Neural cell (in vitro differentiated cells): Measurements from ENCODE around the gene ZNF821. TPM values are rescaled to one million over a fixed set of nuclear protein-coding genes. Genes with fewer than 3 reads are reported as not detected.

Source experiments
- H2AFZ ChIP-seq: fragments of 200-600, 300-800 bp; sonication (generic), shearing (Covaris generic); 2 replicates; pipeline ENCODE4 v1.6.0; 2014; ENCODE audit warnings: low read depth, mild to moderate bottlenecking, antibody characterized with exemption, low read length, moderate library complexity
- H3F3A ChIP-seq: fragments of 200-600 bp; shearing (Covaris generic); 2 replicates; pipeline ENCODE4 v1.6.1; 2016; ENCODE audit warnings: mild to moderate bottlenecking, moderate library complexity, mixed read lengths, antibody characterized with exemption, low read length; ENCODE audit not compliant: insufficient read depth, poor library complexity, severe bottlenecking
- H3K27ac ChIP-seq: fragments of 200-600, 300-800 bp; sonication (generic), shearing (Covaris generic); 2 replicates; pipeline ENCODE4 v1.5.1; 2014; ENCODE audit warnings: mild to moderate bottlenecking, low read length, moderate library complexity
- H3K27me3 ChIP-seq: fragments of 300-800, 200-600 bp; sonication (generic), shearing (Covaris generic); 2 replicates; pipeline ENCODE4 v1.6.0; 2014; ENCODE audit warnings: mild to moderate bottlenecking, low read depth, low read length, moderate library complexity; ENCODE audit not compliant: insufficient read depth
- H3K36me3 ChIP-seq: fragments of 300-800, 200-600 bp; sonication (generic), shearing (Covaris generic); 2 replicates; pipeline ENCODE4 v1.5.1; 2014; ENCODE audit warnings: mild to moderate bottlenecking, antibody characterized with exemption, low read length, moderate library complexity; ENCODE audit not compliant: insufficient read depth
- H3K4me2 ChIP-seq: fragments of 300-800, 200-600 bp; sonication (generic), shearing (Covaris generic); 2 replicates; pipeline ENCODE4 v1.6.0; 2014; ENCODE audit warnings: mild to moderate bottlenecking, low read length
- H3K4me3 ChIP-seq: fragments of 300-800, 200-600 bp; sonication (generic), shearing (Covaris generic); 2 replicates; pipeline ENCODE4 v1.5.1; 2014; ENCODE audit warnings: mild to moderate bottlenecking, low read length, moderate library complexity
- H3K79me2 ChIP-seq: fragments of 200-600 bp; shearing (Covaris generic); replicated peaks from 2 replicates; pipeline ENCODE4 v1.6.0; 2014; ENCODE audit warnings: mild to moderate bottlenecking, low read length, moderate library complexity; ENCODE audit not compliant: insufficient read depth
- H3K9ac ChIP-seq: fragments of 300-800, 200-600 bp; sonication (generic), shearing (Covaris generic); 2 replicates; pipeline ENCODE4 v1.6.1; 2016; ENCODE audit warnings: mild to moderate bottlenecking, low read length, mixed read lengths
- H3K9me2 ChIP-seq: fragments of 200-600 bp; shearing (Covaris generic); 2 replicates; pipeline ENCODE4 v1.6.1; 2016; ENCODE audit warnings: mild to moderate bottlenecking, low read length, mixed read lengths; ENCODE audit not compliant: insufficient read depth
- H3K9me3 ChIP-seq: fragments of 200-600, 300-800 bp; sonication (generic), shearing (Covaris generic); 2 replicates; pipeline ENCODE4 v1.6.1; 2016; ENCODE audit warnings: mild to moderate bottlenecking, mixed run types, low read length, moderate library complexity, mixed read lengths
- H4K20me1 ChIP-seq: fragments of 200-600 bp; shearing (Covaris generic); 2 replicates; pipeline ENCODE4 v1.6.1; 2016; ENCODE audit warnings: mild to moderate bottlenecking, mixed run types; ENCODE audit not compliant: insufficient read depth
- CTCF ChIP-seq: fragments of 450-650 bp; IDR thresholded peaks from 2 replicates; pipeline ENCODE4 v1.5.1; 2014; ENCODE audit warnings: antibody characterized with exemption, mild to moderate bottlenecking, moderate library complexity; ENCODE audit not compliant: poor library complexity, severe bottlenecking
- EP300 ChIP-seq: fragments of 450-650 bp; conservative IDR thresholded peaks from 2 replicates; pipeline ENCODE4 v1.6.1; 2014; ENCODE audit warnings: antibody characterized with exemption, mild to moderate bottlenecking, moderate library complexity; ENCODE audit not compliant: poor library complexity, severe bottlenecking
- EZH2 ChIP-seq: fragments of 200-600, 300-800 bp; shearing (Covaris generic), sonication (generic); IDR thresholded peaks from 2 replicates; pipeline ENCODE4 v1.6.1; 2014; ENCODE audit warnings: antibody characterized with exemption, low read length, borderline replicate concordance, mild to moderate bottlenecking; ENCODE audit not compliant: insufficient read depth, poor library complexity, severe bottlenecking
- MXI1 ChIP-seq: fragments of 450-650 bp; conservative IDR thresholded peaks from 2 replicates; pipeline ENCODE4 v1.6.1; 2014; ENCODE audit warnings: antibody characterized with exemption, mild to moderate bottlenecking; ENCODE audit not compliant: poor library complexity, severe bottlenecking
- POLR2AphosphoS5 ChIP-seq: IDR thresholded peaks from 2 replicates; pipeline ENCODE4 v1.6.1; 2012
- RAD21 ChIP-seq: fragments of 450-650 bp; conservative IDR thresholded peaks from 2 replicates; pipeline ENCODE4 v1.6.1; 2014; ENCODE audit warnings: antibody characterized with exemption, mild to moderate bottlenecking, moderate library complexity
- REST ChIP-seq: IDR thresholded peaks from 2 replicates; pipeline ENCODE4 v1.6.1; 2012; ENCODE audit warnings: borderline replicate concordance
- SMC3 ChIP-seq: fragments of 450-650 bp; conservative IDR thresholded peaks from 2 replicates; pipeline ENCODE4 v1.6.1; 2014; ENCODE audit warnings: antibody characterized with exemption, mild to moderate bottlenecking, moderate library complexity; ENCODE audit not compliant: poor library complexity
- TAF1 ChIP-seq: IDR thresholded peaks from 2 replicates; pipeline ENCODE4 v1.6.1; 2012; ENCODE audit warnings: low read depth
- polyA minus RNA-seq: library from RNA; depleted of rRNA, polyadenylated mRNA; stranded (reverse); fragments of >200 nt; gene quantifications from 2 replicates; pipeline ENCODE4 v1.2.3, GENCODE V29; 2014
- polyA plus RNA-seq: library from polyadenylated mRNA; depleted of rRNA; stranded (reverse); fragments of >200 nt; gene quantifications from 2 replicates; pipeline ENCODE4 v1.2.3, GENCODE V29; 2014

The ZNF821 gene
- polyA plus RNA-seq (128 and 148 TPM in 2 replicates), polyA minus RNA-seq (81.7 and 89.6 TPM in 2 replicates)

GRCh38 chr16:71883849-71884638 lies at the start of gene ZNF821:
Gene ZNF821 (minus strand): TSS chr16:71884182. CDS start chr16:71879946, 4,236 bp downstream.
- peak within 1 kb of the TSS; percentile 99 for H3K27ac ChIP-seq
- H3K9me3 ChIP-seq = no peaks in the 10 kb centered on the region
- peaks cover 8% of the 10 kb centered on the region for H3K36me3 ChIP-seq
- H3K79me2 ChIP-seq = peaks cover 40% of the 10 kb centered on the region
- H3K4me3 ChIP-seq = peak within 1 kb of the TSS; percentile 81
- H4K20me1 ChIP-seq = peaks cover 5% of the 10 kb centered on the region
- peaks cover 4% of the 10 kb centered on the region for H3F3A ChIP-seq
- peak within 1 kb of the TSS; percentile 99 for H3K9ac ChIP-seq
- TF ChIP-seq POLR2AphosphoS5 (peak; percentile 94), REST (peak; percentile 90), TAF1 (peak; percentile 83), EZH2 (no peak), RAD21 (no peak), EP300 (peak; percentile 60), MXI1 (peak; percentile 69), CTCF (peak; percentile 53), SMC3 (peak; percentile 29)
- H3K4me2 ChIP-seq = peak within 1 kb of the TSS; percentile 100
- H3K9me2 ChIP-seq = no peaks in the 10 kb centered on the region
- no peaks in the 10 kb centered on the region for H3K27me3 ChIP-seq
- peak within 1 kb of the TSS; percentile 100 for H2AFZ ChIP-seq

GRCh38 chr16:71933017-71933416 lies 49.0 kb upstream of the ZNF821 start:
- Histone ChIP-seq H3K9ac (no peak overlapping the region), H3K4me2 (no peak overlapping the region), H4K20me1 (no peaks in the 10 kb centered on the region), H3K27me3 (no peaks in the 10 kb centered on the region), H3K36me3 (no peaks in the 10 kb centered on the region), H2AFZ (no peak overlapping the region), H3K9me2 (no peaks in the 10 kb centered on the region), H3K79me2 (peaks cover 12% of the 10 kb centered on the region), H3K4me3 (no peak overlapping the region), H3F3A (no peaks in the 10 kb centered on the region), H3K27ac (no peak overlapping the region), H3K9me3 (no peaks in the 10 kb centered on the region)
- TF ChIP-seq SMC3 = no peak
- TF ChIP-seq REST = no peak
- no peak for TF ChIP-seq CTCF
- no peak for TF ChIP-seq TAF1
- TF ChIP-seq MXI1 = no peak
- no peak for TF ChIP-seq EZH2
- TF ChIP-seq RAD21 = no peak
- no peak for TF ChIP-seq EP300
